GM15510 (cell line): ENCODE results near the gene NAP1L4.

Source experiments
- POLR2A ChIP-seq: IDR thresholded peaks from 3 replicates; pipeline ENCODE4 v1.6.1; 2011; ENCODE audit warnings: borderline replicate concordance; ENCODE audit not compliant: insufficient read length; ENCODE audit errors: extremely low read depth

NAP1L4 gene

GRCh38 chr11:2987881-2988861, 4.0 kb downstream of the NAP1L4 start:
- TF ChIP-seq POLR2A = no peak

GRCh38 chr11:2983908-2984307, 8.2 kb downstream of the NAP1L4 start:
- no peak for TF ChIP-seq POLR2A

- no peak for TF ChIP-seq POLR2A
Measured at GRCh38 chr11:2982214-2982613, 9.9 kb downstream of the NAP1L4 start.

- no peak for TF ChIP-seq POLR2A
Measured at GRCh38 chr11:2981130-2981529, 11.0 kb downstream of the NAP1L4 start.

GRCh38 chr11:2980168-2980840, 11.8 kb downstream of the NAP1L4 start:
- no peak for TF ChIP-seq POLR2A

- no peak for TF ChIP-seq POLR2A
Measured at GRCh38 chr11:2977113-2977512, 15.0 kb downstream of the NAP1L4 start.

GRCh38 chr11:2976294-2977063, 15.7 kb downstream of the NAP1L4 start:
- TF ChIP-seq POLR2A = no peak

- TF ChIP-seq POLR2A = no peak
Measured at GRCh38 chr11:2975594-2975993, 16.5 kb downstream of the NAP1L4 start.

GRCh38 chr11:2974272-2974671, 17.9 kb downstream of the NAP1L4 start:
- no peak for TF ChIP-seq POLR2A

- no peak for TF ChIP-seq POLR2A
Measured at GRCh38 chr11:2968341-2968900, 23.7 kb downstream of the NAP1L4 start.

- no peak for TF ChIP-seq POLR2A
Measured at GRCh38 chr11:2964782-2965181, 27.3 kb downstream of the NAP1L4 start.

GRCh38 chr11:2963761-2964160, 28.4 kb downstream of the NAP1L4 start:
- TF ChIP-seq POLR2A = no peak

GRCh38 chr11:2963112-2963754, 28.9 kb downstream of the NAP1L4 start:
- TF ChIP-seq POLR2A = no peak

- no peak for TF ChIP-seq POLR2A
Measured at GRCh38 chr11:2961080-2961479, 31.0 kb downstream of the NAP1L4 start.
